Measurements from ENCODE around the gene MRPL48. TPM values are rescaled to one million over a fixed set of nuclear protein-coding genes. Genes with fewer than 3 reads are reported as not detected.
"Not testable (repeated sequence)": the region's sequence is repeated elsewhere in the genome, so short reads cannot be mapped to it uniquely, and the experiment has no call there.

MRPL48 gene
- polyA plus RNA-seq, 5 donors: 45.0 to 59.1 (median 48.6) TPM

DNA sequence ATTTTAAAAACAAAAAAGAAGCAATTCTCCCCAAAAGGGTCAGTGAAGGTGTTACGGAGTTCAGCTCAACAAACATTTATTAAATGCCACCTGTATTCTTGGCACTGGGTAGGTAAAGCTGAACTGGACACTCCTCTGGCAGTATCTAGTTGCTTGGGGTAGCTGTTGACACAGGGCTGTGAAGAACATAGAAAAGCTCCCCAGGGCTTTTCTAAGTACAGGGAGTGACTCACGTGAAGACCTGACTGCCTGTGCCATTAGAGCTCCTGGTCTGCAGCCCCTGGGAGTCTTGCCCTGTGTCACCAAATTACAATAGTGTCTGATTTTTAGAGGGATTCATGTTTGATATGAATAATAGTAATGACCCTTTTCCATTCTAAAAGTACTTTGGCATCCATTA, 45.4 kb downstream of the MRPL48 start:
- no peak for DNase-seq

DNA sequence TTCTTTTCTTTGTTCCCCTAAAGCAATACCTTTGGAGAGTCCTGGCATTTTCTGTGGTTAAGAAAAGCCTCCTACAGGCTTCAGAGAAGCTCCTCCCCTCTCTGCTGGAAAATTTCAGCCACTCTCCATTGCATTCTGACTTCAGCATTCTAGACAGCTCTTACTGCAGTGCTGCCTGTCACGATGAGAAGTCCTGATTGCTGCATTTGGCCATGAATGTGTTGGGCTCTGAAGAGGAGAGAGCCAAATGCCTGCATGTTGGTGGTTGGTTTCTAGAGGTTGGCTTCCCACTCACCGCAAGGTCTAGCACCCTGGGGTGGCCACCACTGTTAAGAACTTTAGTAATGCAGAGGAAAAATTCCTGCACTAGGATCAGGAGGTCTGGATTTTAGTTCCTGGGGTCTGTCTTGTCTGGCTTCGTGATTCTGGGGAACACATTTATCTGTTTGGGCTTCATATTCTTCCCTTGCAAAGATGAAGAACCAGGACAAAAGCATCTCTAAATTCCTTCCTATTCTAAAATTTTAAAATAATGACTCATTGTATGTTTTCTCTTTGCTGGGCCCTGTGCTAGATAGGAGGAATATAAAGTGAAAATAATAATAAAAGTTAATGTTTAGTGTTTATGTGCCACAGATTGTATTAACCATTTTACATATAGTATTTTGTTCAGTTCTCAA, 50.9 kb downstream of the MRPL48 start:
- no peak for DNase-seq

DNA sequence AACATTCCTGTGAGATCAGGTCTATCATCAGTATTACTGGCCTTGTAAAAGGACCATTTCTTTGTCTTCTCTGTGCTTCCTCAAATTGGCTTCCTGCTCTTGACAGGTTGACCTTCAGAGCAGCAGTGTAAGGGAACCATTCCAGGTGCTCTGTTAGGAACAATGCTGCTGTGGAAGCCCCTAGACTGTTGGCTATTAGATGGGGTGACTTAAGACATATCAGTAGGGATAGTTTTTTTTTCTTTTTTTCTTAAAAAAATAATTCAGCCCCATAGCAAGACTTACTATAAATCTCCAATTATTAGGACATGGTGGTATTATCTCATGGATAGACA, 51.4 kb downstream of the MRPL48 start:
- no peak for DNase-seq

DNA sequence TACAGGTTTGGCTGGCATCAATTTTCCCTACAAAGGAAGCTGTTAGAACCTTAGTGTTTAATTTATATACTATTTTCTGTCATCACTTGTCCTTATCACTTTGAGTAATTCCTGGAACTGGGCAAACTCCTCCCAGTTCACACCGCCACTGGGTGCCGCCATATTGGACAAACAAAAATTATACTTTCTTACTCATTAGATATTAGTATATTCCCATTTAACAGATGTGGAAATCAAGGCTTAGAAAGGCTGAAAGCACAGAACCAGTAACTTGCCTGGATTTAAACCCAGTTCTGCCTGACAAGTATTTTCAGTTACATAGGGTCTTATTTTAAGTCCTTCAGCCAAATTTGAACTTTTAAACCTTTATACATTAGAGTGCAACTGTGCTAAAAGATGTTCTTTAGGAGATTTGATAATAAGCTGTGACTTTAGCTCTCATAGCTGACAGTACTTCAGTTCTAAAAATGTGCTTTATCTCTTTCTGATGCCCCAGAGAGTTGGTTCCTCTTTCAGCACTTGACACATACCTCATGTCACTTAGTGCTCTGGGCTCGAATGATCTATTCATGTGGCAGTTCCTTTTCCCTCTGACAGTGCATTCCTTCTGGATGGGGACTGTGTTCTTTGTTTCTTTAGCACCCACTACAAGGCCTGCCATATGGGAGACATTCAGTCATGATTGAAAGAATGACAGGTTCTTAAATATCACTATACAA, 63.5 kb downstream of the MRPL48 start:
- DNase-seq: no peak

DNA sequence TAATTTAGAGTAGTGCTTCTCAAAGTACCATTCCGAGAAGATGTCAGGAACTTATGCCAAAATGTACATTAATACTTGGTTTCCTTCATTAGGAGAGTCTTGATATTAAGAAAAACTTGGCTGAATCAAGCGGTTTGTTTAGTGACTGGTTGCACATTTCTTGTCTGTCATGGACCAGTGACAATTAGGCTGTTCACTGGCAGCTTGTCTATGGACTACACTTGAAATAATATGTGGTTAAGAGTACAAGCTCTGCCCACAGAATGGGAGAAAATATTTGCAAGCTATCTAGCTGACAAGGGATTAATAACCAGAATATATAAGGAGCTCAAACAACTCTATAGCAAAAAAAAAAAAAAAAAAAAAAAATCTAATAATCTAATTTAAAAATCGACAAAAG, 64.4 kb downstream of the MRPL48 start:
- no peak for DNase-seq

DNA sequence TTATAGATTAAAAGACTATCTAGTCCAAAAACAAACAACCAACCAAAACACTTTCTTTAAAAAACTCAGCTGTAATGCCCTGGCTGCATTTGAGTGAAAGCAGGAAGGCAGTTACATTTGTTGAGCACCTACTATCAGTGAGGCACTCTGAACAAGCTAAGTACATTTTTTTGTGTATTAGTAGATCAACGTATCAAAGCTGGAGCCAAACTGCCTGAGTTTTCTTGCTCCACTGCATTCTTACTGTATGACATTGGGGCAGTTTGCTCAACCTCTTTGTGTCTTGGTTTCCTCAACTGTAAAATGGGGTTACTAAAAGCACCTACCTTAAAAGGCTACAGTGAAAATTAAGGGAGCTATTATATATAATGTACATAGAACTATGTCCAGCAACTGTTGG, 67.0 kb downstream of the MRPL48 start:
- no peak for DNase-seq

DNA sequence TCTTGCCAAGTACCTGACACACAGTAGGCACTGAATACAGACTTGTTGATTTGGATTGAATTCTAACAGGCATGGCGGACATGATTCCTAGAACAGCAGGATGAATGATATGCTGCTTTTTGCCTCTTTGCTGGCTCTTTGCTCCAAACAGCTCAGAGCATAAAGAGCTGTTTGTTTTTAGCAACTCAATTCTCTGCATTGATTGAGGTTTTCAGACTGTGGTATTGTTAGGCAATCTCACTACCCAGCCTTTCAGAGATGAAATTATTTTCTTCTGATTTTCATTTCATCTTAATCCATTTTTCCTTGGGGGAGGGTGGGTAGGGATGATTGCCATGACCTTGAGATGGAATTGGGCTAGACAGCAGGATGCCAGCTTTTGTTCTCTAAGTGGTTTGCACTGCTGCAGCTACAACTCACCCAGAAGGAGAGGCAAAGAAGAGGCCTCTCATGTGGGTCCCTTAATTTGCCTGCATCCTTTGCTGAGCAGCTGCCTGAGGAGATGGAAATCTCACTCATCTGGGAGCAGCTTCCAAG, 68.4 kb downstream of the MRPL48 start:
- DNase-seq: no peak

DNA sequence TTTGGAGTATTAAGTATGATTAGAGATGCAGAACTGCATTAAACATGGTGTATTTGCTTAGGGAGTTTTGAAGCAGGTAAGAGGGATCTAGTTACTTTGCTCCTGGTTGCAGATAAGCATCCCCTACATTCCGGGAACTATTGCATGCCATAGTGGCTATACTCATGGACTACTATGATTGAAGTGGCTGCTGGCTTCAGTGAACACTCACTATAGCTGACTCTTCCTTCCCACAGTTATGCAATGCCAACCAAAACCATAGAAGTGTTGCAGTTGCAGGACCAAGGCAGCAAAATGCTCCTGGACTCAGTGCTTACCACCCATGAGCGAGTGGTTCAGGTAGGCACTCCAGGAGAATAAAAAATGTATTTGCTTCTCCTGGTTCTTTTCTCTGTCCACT, 72.0 kb downstream of the MRPL48 start:
- DNase-seq: no peak

DNA sequence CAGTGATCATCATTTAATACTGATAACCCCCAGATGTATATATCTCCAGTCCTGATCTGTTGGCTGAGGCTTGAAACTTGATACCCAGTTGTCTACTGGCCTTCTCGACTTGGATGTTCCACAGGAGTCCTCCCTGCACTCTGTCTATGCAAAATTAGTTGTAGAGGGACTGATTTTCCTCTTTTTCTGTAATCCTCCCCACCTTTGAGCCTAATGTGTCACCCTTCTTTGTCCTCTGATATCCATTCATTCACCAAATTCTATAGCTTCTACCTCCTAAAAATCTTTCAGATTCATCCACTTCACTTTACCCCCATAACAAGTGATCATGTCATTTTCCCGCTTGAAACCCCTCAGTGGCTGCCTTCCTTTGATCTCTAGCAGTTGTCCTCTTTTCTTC, 72.5 kb downstream of the MRPL48 start:
- DNase-seq: no peak

DNA sequence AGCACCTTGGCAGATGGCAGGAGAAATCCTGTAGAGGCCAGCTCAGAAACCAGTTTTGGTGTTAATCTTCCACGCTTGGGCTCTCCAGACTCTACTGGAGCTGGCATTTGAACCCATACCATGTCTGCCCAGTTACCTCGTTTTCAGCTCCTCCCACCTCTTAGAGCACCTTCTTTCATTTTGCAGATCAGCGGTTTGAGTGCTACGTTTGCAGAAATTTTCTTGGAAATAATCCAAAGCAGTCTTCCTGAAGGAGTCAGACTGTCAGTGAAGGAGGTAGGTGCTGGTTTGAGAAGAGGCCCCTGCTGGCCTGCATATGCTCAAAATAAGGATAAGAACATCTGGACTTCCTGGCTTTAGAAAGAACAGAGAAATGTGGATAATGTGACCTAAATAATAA, 75.3 kb downstream of the MRPL48 start:
- DNase-seq: no peak

DNA sequence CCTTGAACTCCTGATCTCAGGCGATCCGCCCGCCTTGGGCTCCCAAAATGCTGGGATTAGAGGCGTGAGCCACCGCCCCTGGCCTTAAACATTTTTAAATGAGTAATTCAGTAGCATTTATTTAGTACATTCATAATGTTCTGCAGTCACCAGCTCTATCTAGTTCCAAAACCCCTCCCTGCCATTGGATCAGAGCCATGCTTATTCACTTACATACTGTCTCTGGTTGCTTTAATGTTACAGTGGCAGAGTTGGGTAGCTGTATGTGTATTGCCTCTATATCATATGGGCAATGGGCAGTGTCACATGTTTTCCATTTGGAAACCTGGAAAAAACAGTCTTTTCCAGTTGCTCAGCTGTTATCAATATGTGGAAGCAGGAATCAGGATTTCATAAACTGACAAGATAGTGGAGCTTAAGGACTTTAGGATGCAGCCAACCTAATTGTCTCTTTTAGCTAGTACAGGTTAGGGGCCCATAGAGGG, 78.5 kb downstream of the MRPL48 start:
- DNase-seq: no peak

DNA sequence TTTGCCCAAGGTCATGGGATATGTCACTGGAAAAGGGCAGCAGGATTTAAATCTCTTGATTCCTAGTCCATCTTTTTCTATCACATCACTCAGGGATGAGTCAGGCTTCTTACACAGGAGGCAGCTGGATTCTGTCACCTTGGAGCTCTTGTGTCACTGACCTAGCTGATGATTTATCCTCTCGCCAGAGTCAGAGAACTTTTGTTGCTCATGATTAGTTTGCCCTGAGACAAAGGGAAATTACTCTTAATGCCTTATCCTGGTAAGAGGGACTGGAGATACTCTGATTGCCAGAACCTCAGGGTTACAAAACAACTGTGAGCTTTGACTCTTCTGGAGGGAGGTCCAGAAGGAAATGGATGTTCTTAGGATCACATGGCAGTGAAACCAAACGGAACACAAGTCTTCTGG, 78.9 kb downstream of the MRPL48 start:
- no peak for DNase-seq

DNA sequence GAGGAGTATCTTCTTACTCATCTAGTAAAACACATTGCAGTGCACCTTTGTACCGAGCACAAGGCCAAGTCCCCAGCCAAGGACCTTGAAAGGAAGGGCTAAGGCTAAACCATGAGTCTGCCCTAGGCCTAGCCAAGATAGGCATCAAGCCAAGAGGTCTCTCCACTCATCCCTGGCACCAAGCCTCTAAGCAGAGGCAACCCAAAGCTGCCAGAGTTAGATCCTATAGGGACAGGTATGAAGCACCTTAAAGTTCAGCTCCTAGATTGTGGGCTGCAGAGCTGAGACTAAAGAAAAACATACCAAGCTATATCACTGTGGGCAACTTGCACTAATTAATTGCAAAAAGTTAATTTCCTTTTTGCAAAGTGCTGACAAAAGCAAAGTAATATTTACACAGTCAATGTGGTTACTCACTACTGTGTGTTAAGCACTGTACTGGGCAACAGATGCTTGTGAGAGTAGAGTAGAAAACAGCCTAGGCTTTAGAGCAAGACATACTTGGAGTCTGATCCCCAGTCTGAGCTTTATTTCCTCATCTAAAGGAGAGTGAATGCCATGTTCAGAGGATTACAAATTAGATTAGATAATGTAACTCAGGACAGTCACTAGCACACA, 81.8 kb downstream of the MRPL48 start:
- no peak for DNase-seq

DNA sequence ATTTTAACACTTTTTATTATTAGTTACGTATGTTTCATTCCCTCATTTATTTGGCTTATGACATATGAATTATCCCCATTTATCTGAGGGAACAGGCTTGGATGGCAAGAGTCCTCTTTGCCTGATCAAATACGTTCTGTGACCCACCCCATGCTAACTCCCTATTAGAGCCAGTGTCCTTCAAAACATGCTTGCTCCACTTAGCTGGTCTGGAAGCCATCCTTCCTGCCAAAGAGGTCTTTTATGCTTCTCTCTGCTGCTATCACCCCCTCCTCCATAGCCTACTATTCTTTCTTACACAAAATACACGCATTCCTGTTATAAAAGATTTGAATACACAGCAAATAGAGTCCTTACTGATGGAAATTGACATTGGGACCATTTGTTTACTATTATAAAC, 82.6 kb downstream of the MRPL48 start:
- DNase-seq: no peak

DNA sequence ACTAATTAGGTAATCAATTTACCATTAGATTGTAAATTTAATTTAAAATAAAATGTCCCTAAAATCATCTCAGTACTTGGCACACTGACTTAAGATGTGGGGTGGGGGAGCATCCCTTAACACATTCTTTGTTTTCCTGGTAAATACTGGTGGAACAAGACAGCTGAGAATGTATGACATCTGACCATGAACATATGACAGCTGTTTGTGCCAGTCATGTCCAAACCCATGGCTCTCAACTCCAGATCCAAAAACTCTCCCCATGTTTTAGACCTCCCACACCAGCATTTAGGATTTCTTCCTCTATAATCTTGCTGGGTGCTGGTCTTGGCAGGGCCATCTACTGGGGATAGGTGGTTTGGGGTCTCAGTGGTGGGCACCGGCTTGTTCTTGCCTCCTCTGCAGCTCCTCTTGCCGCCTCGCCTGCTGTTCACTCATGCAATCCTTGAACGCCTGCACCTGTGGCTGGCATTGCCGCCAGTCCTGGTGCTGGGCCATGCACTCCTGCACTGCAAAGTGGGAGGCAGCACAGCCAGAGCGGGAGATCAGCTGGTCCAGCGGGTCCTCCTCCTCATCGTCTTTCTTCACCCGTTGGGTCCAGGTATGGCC, 85.2 kb downstream of the MRPL48 start:
- DNase-seq: no peak

DNA sequence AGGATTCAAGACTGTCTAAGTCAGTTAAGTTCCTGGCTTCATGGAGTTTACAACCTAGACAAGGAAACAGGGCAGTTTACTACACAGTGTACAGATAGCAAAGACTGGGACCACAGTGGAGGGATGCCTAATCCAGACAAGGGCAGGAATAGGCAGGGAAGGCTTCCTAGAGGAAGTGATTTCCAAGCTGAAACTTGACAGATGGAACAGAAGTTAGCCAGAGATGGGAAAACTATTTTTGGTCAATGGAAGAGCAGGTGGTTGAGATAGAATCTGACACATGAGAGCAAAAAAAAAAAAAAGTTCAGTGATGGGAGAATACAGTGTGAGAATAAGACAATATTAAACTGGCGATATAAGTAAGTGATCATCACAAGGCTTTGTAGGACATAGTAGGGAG, 87.7 kb downstream of the MRPL48 start:
- DNase-seq: no peak

DNA sequence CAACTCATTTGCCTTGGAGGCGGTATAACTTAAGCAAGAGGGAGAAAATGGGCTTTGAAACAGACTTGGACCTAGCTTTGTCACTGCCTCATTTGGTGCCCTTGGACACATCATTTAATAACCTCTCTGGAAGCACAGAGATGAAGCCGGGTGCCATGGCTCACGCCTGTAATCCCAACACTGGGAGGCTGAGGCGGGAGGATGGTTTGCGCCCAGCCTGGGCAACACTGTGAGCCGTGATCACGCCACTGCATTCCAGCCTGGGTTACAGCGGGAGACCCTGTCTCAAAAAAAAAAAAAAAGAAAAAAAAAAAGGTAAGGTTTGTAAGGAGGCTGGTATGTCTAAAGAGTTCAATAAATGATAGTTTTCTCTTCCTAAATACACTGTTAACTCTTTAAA, 88.2 kb downstream of the MRPL48 start:
- DNase-seq: no peak

DNA sequence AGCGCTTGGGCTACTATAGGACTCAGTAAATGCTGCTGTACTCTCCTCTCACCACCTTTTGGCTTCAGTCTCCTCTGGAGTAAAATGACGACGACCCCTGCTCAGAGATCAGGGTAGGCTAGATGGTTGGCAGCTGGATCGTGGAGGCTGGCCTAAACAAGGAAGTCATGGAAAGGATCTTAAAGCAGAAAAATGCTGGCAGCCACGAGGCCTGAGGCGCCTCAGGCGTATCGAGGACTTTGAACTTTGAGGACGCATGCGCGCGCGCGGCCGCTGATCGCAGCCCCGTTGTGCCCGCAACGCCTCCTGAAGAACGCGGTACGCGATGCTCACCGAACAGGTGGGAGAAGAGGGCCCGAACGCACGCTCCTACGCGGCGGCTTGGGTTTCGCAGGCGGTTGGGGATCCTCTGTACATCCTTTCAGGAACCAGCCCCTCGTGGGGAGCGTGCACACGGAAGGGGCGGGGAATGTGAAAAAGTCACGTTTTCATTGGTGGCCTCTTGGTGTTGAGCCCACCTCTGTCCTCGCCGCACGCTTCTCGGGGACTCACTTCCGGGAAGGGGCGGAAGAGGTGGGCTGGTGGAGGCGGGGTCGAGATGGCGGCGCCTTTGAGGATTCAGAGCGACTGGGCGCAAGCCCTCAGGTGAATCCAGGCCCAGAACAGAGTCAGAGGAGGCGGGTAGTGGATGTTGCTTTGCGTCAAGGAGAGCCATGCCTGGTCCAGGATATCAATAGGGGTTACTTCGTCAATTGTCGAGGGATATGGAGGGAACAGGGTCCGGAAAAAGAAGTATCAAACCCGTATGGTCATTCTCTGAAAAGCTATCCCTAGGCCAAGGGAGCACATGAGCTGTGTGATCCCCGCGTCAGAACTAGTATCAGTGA, 89.0 kb downstream of the MRPL48 start, which contains the start of the genes COA4 and PAAF1:
Gene COA4 (minus strand): TSS at position 423 of the 887 bp plus-strand sequence. CDS start 3,468 bp downstream, outside the sequence.
Gene PAAF1 (plus strand): TSS at position 576 of the 887 bp plus-strand sequence. CDS start 23 bp downstream, at position 599.
- peak; percentile 95 to 96 for DNase-seq

DNA sequence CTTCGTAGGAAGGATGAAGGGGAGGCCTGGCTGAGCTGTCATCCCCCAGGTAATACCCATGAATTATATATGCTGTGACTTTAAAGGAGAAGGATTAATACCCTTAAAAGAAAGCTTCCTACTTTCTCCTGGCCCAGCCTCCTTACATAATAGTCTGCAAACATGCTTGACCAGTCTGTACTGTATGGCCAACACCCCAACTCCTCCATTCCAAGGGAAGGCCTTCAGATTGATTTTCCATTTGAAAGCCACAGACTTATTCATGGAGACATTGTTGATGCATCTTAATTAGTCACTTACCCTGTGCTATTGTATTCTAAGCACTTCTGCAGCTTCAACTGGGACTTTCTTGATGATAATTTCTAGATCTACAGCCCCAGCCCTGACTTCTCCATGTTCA, 91.1 kb downstream of the MRPL48 start:
- DNase-seq: no peak

DNA sequence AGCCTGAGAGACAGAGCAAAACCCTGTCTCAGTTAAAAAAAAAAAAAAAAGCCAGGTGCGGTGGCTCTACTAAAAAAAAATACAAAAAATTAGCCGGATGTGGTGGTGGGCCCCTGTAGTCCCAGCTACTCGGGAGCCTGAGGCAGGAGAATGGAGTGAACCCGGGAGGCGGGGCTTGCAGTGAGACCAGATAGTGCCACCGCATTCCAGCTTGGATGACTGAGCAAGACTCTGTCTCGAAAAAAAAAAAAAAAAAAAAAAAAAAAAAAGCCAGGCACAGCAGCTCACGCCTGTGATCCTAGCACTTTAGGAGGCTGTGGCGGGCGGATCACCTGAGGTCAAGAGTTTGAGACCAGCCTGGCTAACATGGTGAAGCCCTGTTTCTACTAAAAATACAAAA, 92.8 kb downstream of the MRPL48 start:
- DNase-seq: not testable (repeated sequence)

DNA sequence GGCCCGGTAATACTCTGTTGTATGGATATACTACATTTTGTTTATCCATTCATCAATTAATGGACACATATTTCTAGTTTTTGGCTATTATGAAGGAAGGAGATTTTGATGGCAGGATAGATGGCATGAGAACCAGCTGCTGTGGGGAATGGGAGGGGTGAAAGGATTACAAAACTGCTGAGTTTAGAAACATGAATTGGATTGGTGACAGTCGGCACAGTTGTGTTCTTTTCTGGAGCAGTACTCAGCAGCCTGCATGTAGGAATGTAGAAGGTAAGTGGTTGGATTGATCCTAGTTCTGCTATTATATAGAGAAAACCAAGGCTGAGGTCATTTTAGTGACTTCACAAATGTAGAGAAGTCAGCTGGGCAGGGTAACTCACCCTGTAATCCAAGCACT, 96.2 kb downstream of the MRPL48 start:
- DNase-seq: no peak

All from right lung (tissue), 5 donors.